HepG2 (cell line): Measurements from ENCODE around the gene MAP3K14. TPM values are rescaled to one million over a fixed set of nuclear protein-coding genes. Genes with fewer than 3 reads are reported as not detected.

Experiments used
- ATAC-seq: fragments of 200-7000 bp; cut with Tn5 transposase; 3 replicates; pipeline ENCODE4 v1.9.1; 2020; ENCODE audit warnings: mild to moderate bottlenecking, moderate library complexity
- BruUV-seq: library from RNA; stranded (reverse); fragments of 400-500 nt; replicated peaks from 2 replicates; lab custom pipeline; 2021; lab: Mats Ljungman, UMichigan
- CTCF ChIA-PET: fragments of 300-600 bp; formaldehyde crosslinking; extraction: SDS; loops from one replicate; lab custom pipeline; 2021; ENCODE audit warnings: low total read pairs, inconsistent platforms, low intra/inter-chr PET ratio; lab: Yijun Ruan, JAX
- POLR2A ChIA-PET: fragments of 350-600 bp; sonication (Branson Sonifier 250); formaldehyde crosslinking; loops from one replicate; lab custom pipeline; 2020; ENCODE audit warnings: antibody characterized with exemption, inconsistent platforms; lab: Yijun Ruan, JAX
- DNase-seq: peaks from one replicate; pipeline ENCODE4 v3.0.0-alpha.2; 2015; ENCODE audit warnings: low spot score
- FAIRE-seq: peaks from 3 replicates; lab custom pipeline; 2011; peaks lifted over from hg19 to GRCh38; lab: Jason Lieb, UNC
- H2AFZ ChIP-seq: one replicate; pipeline ENCODE4 v1.6.1; 2011; ENCODE audit warnings: low read length, inconsistent platforms
- H3K27ac ChIP-seq: fragments of 300-600 bp; 3 replicates; pipeline ENCODE4 v1.8.0; 2011; ENCODE audit warnings: mixed run types, mild to moderate bottlenecking, mixed read lengths, low read length, inconsistent platforms; ENCODE audit not compliant: insufficient read depth; ENCODE audit errors: extremely low read length
- H3K27me3 ChIP-seq, 2 experiments: fragments of 200-600 bp in 1 of 2; 2 replicates in 1 of 2; 3 replicates in 1 of 2; pipeline versions ENCODE4 v1.6.0 to v1.8.0; 2011; ENCODE audit warnings: low read length in 2 of 2, mild to moderate bottlenecking in 2 of 2, moderate library complexity in 2 of 2, inconsistent platforms in 1 of 2; ENCODE audit not compliant: insufficient read depth in 2 of 2, control insufficient read depth in 1 of 2
- H3K36me3 ChIP-seq, 2 experiments: fragments of 200-600 bp in 1 of 2; replicated peaks in 1 of 2; 2 replicates in 1 of 2; 3 replicates in 1 of 2; pipeline versions ENCODE4 v1.5.1 to v1.8.0; 2011; ENCODE audit warnings: low read length in 2 of 2, inconsistent platforms in 1 of 2; ENCODE audit not compliant: insufficient read depth in 2 of 2, control insufficient read depth in 1 of 2
- H3K4me1 ChIP-seq: 2 replicates; pipeline ENCODE4 v1.5.1; 2012; ENCODE audit warnings: low read length, inconsistent platforms; ENCODE audit not compliant: insufficient read depth
- H3K4me2 ChIP-seq: 2 replicates; pipeline ENCODE4 v1.6.0; 2011; ENCODE audit warnings: low read depth, low read length, inconsistent platforms
- H3K4me3 ChIP-seq, 3 experiments: fragments of 200-600 bp in 1 of 3; sonication (generic), shearing (Covaris generic) in 1 of 3; replicated peaks in 1 of 3; 2 replicates each; pipeline ENCODE4 v1.5.1; 2011 to 2016; ENCODE audit warnings: low read length in 3 of 3, inconsistent platforms in 2 of 3, low read depth in 2 of 3, mild to moderate bottlenecking in 2 of 3, control low read depth in 1 of 3, mixed read lengths in 1 of 3; ENCODE audit not compliant: insufficient read depth in 1 of 3
- H3K79me2 ChIP-seq: one replicate; pipeline ENCODE4 v1.6.1; 2011; ENCODE audit warnings: low read length, inconsistent platforms; ENCODE audit not compliant: insufficient read depth
- H3K9ac ChIP-seq: 2 replicates; pipeline ENCODE4 v1.6.0; 2011; ENCODE audit warnings: mild to moderate bottlenecking, low read depth, low read length, inconsistent platforms; ENCODE audit not compliant: insufficient read depth
- H3K9me3 ChIP-seq: 2 replicates; pipeline ENCODE4 v1.5.1; 2012; ENCODE audit warnings: mild to moderate bottlenecking, low read length
- H4K20me1 ChIP-seq: 2 replicates; pipeline ENCODE4 v1.6.0; 2011; ENCODE audit warnings: inconsistent platforms, mild to moderate bottlenecking, low read length, moderate library complexity; ENCODE audit not compliant: insufficient read depth
- ARHGAP35 ChIP-seq: sonication (generic); formaldehyde crosslinking; IDR thresholded peaks from 2 replicates; pipeline ENCODE4 v1.9.0; 2022; ENCODE audit warnings: mild to moderate bottlenecking, inconsistent platforms, moderate library complexity, missing genetic modification reagents, borderline replicate concordance
- ARID5B ChIP-seq: IDR thresholded peaks from 2 replicates; pipeline ENCODE4 v1.4.0; 2020; ENCODE audit warnings: mild to moderate bottlenecking, missing genetic modification reagents
- FOXA1 ChIP-seq, 2 experiments: fragments of 450-650 bp in 1 of 2; sonication (generic) in 1 of 2; formaldehyde crosslinking in 1 of 2; IDR thresholded peaks; 2 replicates each; pipeline versions ENCODE4 v1.4.0 to v1.6.1; 2016 to 2020; ENCODE audit warnings: missing genetic modification reagents in 1 of 2
- HHEX ChIP-seq: IDR thresholded peaks from 2 replicates; pipeline ENCODE4 v1.6.1; 2016; ENCODE audit warnings: control low read depth
- RARA ChIP-seq: IDR thresholded peaks from 2 replicates; pipeline ENCODE4 v1.6.1; 2016; ENCODE audit warnings: missing genetic modification reagents, missing compliant biosample characterization
- SALL1 ChIP-seq: sonication (generic); formaldehyde crosslinking; IDR thresholded peaks from 2 replicates; pipeline ENCODE4 v1.8.0; 2022; ENCODE audit warnings: mild to moderate bottlenecking, missing genetic modification reagents
- YY1 ChIP-seq: IDR thresholded peaks from 2 replicates; pipeline ENCODE4 v1.6.1; 2011; ENCODE audit warnings: low read length, low read depth, moderate library complexity, mild to moderate bottlenecking; ENCODE audit not compliant: insufficient read depth, insufficient replicate concordance
- ZKSCAN5 ChIP-seq: sonication (generic); formaldehyde crosslinking; IDR thresholded peaks from 2 replicates; pipeline ENCODE4 v1.5.1; 2020; ENCODE audit warnings: mild to moderate bottlenecking, missing genetic modification reagents
- ZNF251 ChIP-seq: sonication (generic); formaldehyde crosslinking; IDR thresholded peaks from 2 replicates; pipeline ENCODE4 v1.9.0; 2021; ENCODE audit warnings: mild to moderate bottlenecking, missing genetic modification reagents
- ZNF543 ChIP-seq: sonication (generic); formaldehyde crosslinking; IDR thresholded peaks from 2 replicates; pipeline ENCODE4 v1.4.0; 2020; ENCODE audit warnings: mild to moderate bottlenecking, missing genetic modification reagents
- WGBS: methylation state at CpG from one replicate; pipeline ENCODE4 v1.1.6; 2017; ENCODE audit warnings: low lambda C conversion rate; 5-methylcytosine and 5-hydroxymethylcytosine counted together
- in situ Hi-C: cut with HindIII; loops from 2 replicates; pipeline ENCODE4 v1.10.0; 2017; ENCODE audit warnings: low pct_unique_long_range_greater_than_20kb; ENCODE audit not compliant: extremely low pct_ligation_motif_present
- intact Hi-C: fragments of 100-400 bp; cut with micrococcal nuclease; formaldehyde crosslinking; loops from one replicate; pipeline ENCODE4 v1.10.0; 2022; ENCODE audit not compliant: unreplicated experiment
- polyA plus RNA-seq, 8 experiments: library from polyadenylated mRNA; depleted of rRNA in 3 of 8; stranded (reverse) in 7 of 8; unstranded in 1 of 8; fragments of >200 nt; fragmentation: Illumina TruSeq in 4 of 8; extraction: Trizol in 4 of 8; gene quantifications; 2 replicates each; pipeline versions ENCODE4 v1.2.1 to v1.2.3, GENCODE V29; 2011 to 2016; ENCODE audit warnings: low read depth in 4 of 8, missing spikeins in 1 of 8, mixed read lengths in 1 of 8; ENCODE audit not compliant: insufficient read depth in 1 of 8
- total RNA-seq, 5 experiments: library from RNA; depleted of rRNA; stranded (reverse); fragments of >200 nt; fragmentation: Illumina TruSeq; extraction: Trizol; gene quantifications; 2 replicates each; pipeline ENCODE4 v1.2.3, GENCODE V29; 2016; ENCODE audit warnings: low read depth in 1 of 5

The MAP3K14 gene
- total and polyA plus RNA-seq, 2 of the 13 experiments (the other 11 are each of a cell fraction or from before 2014, with no cell fraction given): 2.6 TPM

- POLR2A ChIA-PET: interaction anchor here (0.9 kb wide), 1 partner anchor 38 kb away, joined by 4 read pairs; the partner anchor contains the start of gene MAP3K14
- no peak overlapping the region for H3K27ac ChIP-seq
- intact Hi-C loops: no loop called here
Observed at GRCh38 chr17:45355087-45355486, 38.3 kb upstream of the MAP3K14 start.

More at GRCh38 chr17:45355087-45355486, 38.3 kb upstream of the MAP3K14 start:
- Histone ChIP-seq H3K79me2 (no peaks in the 10 kb centered on the region), H3K4me3 (no peak overlapping the region), H4K20me1 (no peaks in the 10 kb centered on the region), H3K4me1 (peaks cover 11% of the 10 kb centered on the region), H3K4me2 (no peak overlapping the region), H3K27me3 (peaks cover 0 to 1% of the 10 kb centered on the region in 2 experiments; a peak in 1 of 5 replicates), H2AFZ (no peak overlapping the region), H3K9ac (no peak overlapping the region), H3K36me3 (no peaks in the 10 kb centered on the region), H3K9me3 (no peaks in the 10 kb centered on the region)
- 30% methylated on average over 2 of the region's 2 CpGs for WGBS
- no peak for FAIRE-seq
- 0 out of 2 replicates have a peak, but pooled peaks have one; percentile 11 for TF ChIP-seq SALL1
- TF ChIP-seq FOXA1 (IDR thresholded peaks at IDR 0.05): no peak
- 0 out of 2 replicates have a peak, but pooled peaks have one; percentile 32 for TF ChIP-seq FOXA1 (CRISPR knock-in tag; IDR thresholded peaks at IDR 0.05)
- no peak for TF ChIP-seq HHEX (CRISPR knock-in tag)
- peak; percentile 26; the same call in 1 of the 2 replicates for TF ChIP-seq ARID5B
- TF ChIP-seq ZNF543 (CRISPR knock-in tag): no peak
- TF ChIP-seq ZKSCAN5 (CRISPR knock-in tag): peak; percentile 76; the same call in 1 of the 2 replicates
- no peak for TF ChIP-seq YY1
- no peak for TF ChIP-seq ZNF251 (CRISPR knock-in tag)
- peak; percentile 77 for TF ChIP-seq RARA (CRISPR knock-in tag)
- no peak for TF ChIP-seq ARHGAP35 (CRISPR knock-in tag)
- no peak for DNase-seq
- CTCF ChIA-PET: no interaction called here
- no TSS peak for BruUV-seq
- ATAC-seq: peak; percentile 69
- in situ Hi-C loops: no loop called here
